ENCODE measurements around the gene KCNAB3.
"Not testable (repeated sequence)": the region's sequence is repeated elsewhere in the genome, so short reads cannot be mapped to it uniquely, and the experiment has no call there.

KCNAB3 gene

GRCh38 chr17:7929158-7930023, at the start of gene KCNAB3:
Gene KCNAB3, minus strand, starts transcription at chr17:7929856. Its CDS starts 421 bp downstream, at chr17:7929435.
- peak; percentile 87 for DNase-seq

- no peak for DNase-seq
Observed at GRCh38 chr17:7977805-7978204, 48.1 kb upstream of the KCNAB3 start.

- no peak for DNase-seq
Observed at GRCh38 chr17:7977039-7977438, 47.4 kb upstream of the KCNAB3 start.

- no peak for DNase-seq
Observed at GRCh38 chr17:7974638-7975131, 45.0 kb upstream of the KCNAB3 start.

GRCh38 chr17:7972131-7972785, 42.6 kb upstream of the KCNAB3 start:
- DNase-seq: no peak

- DNase-seq: no peak
Observed at GRCh38 chr17:7971651-7972050, 42.0 kb upstream of the KCNAB3 start.

- no peak for DNase-seq
Observed at GRCh38 chr17:7969433-7969832, 39.8 kb upstream of the KCNAB3 start.

GRCh38 chr17:7967751-7968150, 38.1 kb upstream of the KCNAB3 start:
- DNase-seq: no peak

GRCh38 chr17:7961421-7961820, 31.8 kb upstream of the KCNAB3 start:
- no peak for DNase-seq

- DNase-seq: no peak
Observed at GRCh38 chr17:7959503-7960253, 30.0 kb upstream of the KCNAB3 start.

- DNase-seq: no peak
Observed at GRCh38 chr17:7956228-7956965, 26.7 kb upstream of the KCNAB3 start.

- DNase-seq: no peak
Observed at GRCh38 chr17:7955414-7956227, 26.0 kb upstream of the KCNAB3 start.

GRCh38 chr17:7953266-7953665, 23.6 kb upstream of the KCNAB3 start:
- DNase-seq: not testable (repeated sequence)

GRCh38 chr17:7951143-7951792, 21.6 kb upstream of the KCNAB3 start:
- DNase-seq: no peak

GRCh38 chr17:7950578-7950977, 20.9 kb upstream of the KCNAB3 start:
- no peak for DNase-seq

GRCh38 chr17:7947651-7948050, 18.0 kb upstream of the KCNAB3 start:
- DNase-seq: no peak

GRCh38 chr17:7946441-7946840, 16.8 kb upstream of the KCNAB3 start:
- no peak for DNase-seq

GRCh38 chr17:7945651-7946050, 16.0 kb upstream of the KCNAB3 start:
- DNase-seq: no peak

- no peak for DNase-seq
Observed at GRCh38 chr17:7944326-7944725, 14.7 kb upstream of the KCNAB3 start.

- no peak for DNase-seq
Observed at GRCh38 chr17:7943291-7943690, 13.6 kb upstream of the KCNAB3 start.

GRCh38 chr17:7940743-7941142, 11.1 kb upstream of the KCNAB3 start:
- DNase-seq: no peak

All from NCI-H2171 treated with DMSO at 0.1 percent for 48 hours (cell line).